Fibroblast of skin of right biceps (primary cell): ENCODE results near the gene CKLF.
A peak's percentile ranks its signal among the peaks of the same experiment; 100 is the strongest.
"Not testable (repeated sequence)": the region's sequence is repeated elsewhere in the genome, so short reads cannot be mapped to it uniquely, and the experiment has no call there.

ENCODE experiments used
- DNase-seq: peaks from one replicate; pipeline ENCODE4 v3.0.0-alpha.2; 2013

The CKLF gene

GRCh38 chr16:66600477-66600876, 48.1 kb downstream of the CKLF start:
- DNase-seq, result no peak

GRCh38 chr16:66601471-66601870, 49.1 kb downstream of the CKLF start:
- no peak for DNase-seq

- peak; percentile 66 for DNase-seq
Observed at GRCh38 chr16:66603537-66604375, 51.4 kb downstream of the CKLF start.

GRCh38 chr16:66604376-66605176, 52.2 kb downstream of the CKLF start, which contains the start of gene CMTM3:
Gene CMTM3, plus strand, starts transcription at chr16:66604704. Its CDS starts 102 bp downstream, at chr16:66604806.
- peak; percentile 68 for DNase-seq

GRCh38 chr16:66605177-66605978, 53.0 kb downstream of the CKLF start:
- peak; percentile 42 for DNase-seq

- no peak for DNase-seq
Observed at GRCh38 chr16:66605979-66606751, 53.8 kb downstream of the CKLF start.

GRCh38 chr16:66608241-66609138, 56.1 kb downstream of the CKLF start:
- peak; percentile 89 for DNase-seq

- DNase-seq, result no peak
Observed at GRCh38 chr16:66609139-66609510, 56.7 kb downstream of the CKLF start.

GRCh38 chr16:66610111-66610820, 57.9 kb downstream of the CKLF start:
- no peak for DNase-seq

GRCh38 chr16:66611911-66612310, 59.5 kb downstream of the CKLF start:
- DNase-seq, result not testable (repeated sequence)

GRCh38 chr16:66612422-66612821, 60.0 kb downstream of the CKLF start:
- no peak for DNase-seq

- no peak for DNase-seq
Observed at GRCh38 chr16:66614161-66614802, 61.9 kb downstream of the CKLF start.
